Panc1 (cell line): ENCODE results near the gene WDR83. TPM values are rescaled to one million over a fixed set of nuclear protein-coding genes. Genes with fewer than 3 reads are reported as not detected.

Experiments used
- ATAC-seq: fragments of 200-7000 bp; cut with Tn5 transposase; 2 replicates; pipeline ENCODE4 v1.9.1; 2020; ENCODE audit warnings: mild to moderate bottlenecking, moderate library complexity
- BruUV-seq: library from RNA; stranded (reverse); fragments of 400-500 nt; replicated peaks from 2 replicates; lab custom pipeline; 2021; lab: Mats Ljungman, UMichigan
- CTCF ChIA-PET: fragments of 300-600 bp; sonication (Branson Sonifier 250); formaldehyde crosslinking; loops from one replicate; lab custom pipeline; 2022; ENCODE audit warnings: antibody characterized with exemption; lab: Charles Lee
- POLR2A ChIA-PET: fragments of 300-600 bp; sonication (Branson Sonifier 250); formaldehyde crosslinking; loops from one replicate; lab custom pipeline; 2022; ENCODE audit warnings: antibody characterized with exemption; lab: Charles Lee
- DNase-seq: peaks from one replicate; pipeline ENCODE4 v3.0.0-alpha.2; 2010; ENCODE audit warnings: low read depth, low spot score
- H3K27ac ChIP-seq: 2 replicates; pipeline ENCODE4 v1.5.1; 2011; ENCODE audit warnings: mild to moderate bottlenecking, low read length, inconsistent platforms
- H3K27me3 ChIP-seq: fragments of 200-500 bp; sonication (Bioruptor generic); 2 replicates; pipeline ENCODE4 v1.6.0; 2014; ENCODE audit warnings: low read length, inconsistent platforms; ENCODE audit not compliant: control insufficient read depth, insufficient read depth
- H3K36me3 ChIP-seq: fragments of 200-500 bp; sonication (Bioruptor generic); 2 replicates; pipeline ENCODE4 v1.5.1; 2014; ENCODE audit warnings: inconsistent platforms, mild to moderate bottlenecking, low read length, moderate library complexity; ENCODE audit not compliant: control insufficient read depth, insufficient read depth
- H3K4me1 ChIP-seq: 2 replicates; pipeline ENCODE4 v1.5.1; 2011; ENCODE audit warnings: inconsistent platforms, mild to moderate bottlenecking, low read length, moderate library complexity; ENCODE audit not compliant: control insufficient read depth, insufficient read depth
- H3K4me3 ChIP-seq, 2 experiments: 2 replicates each; pipeline ENCODE4 v1.5.1; 2011 to 2012; ENCODE audit warnings: low read depth in 2 of 2, low read length in 2 of 2, mild to moderate bottlenecking in 2 of 2, inconsistent platforms in 1 of 2, moderate library complexity in 1 of 2
- H3K9me3 ChIP-seq: fragments of 200-500 bp; sonication (Bioruptor generic); 2 replicates; pipeline ENCODE4 v1.5.1; 2014; ENCODE audit warnings: low read depth, mild to moderate bottlenecking, inconsistent platforms, low read length, moderate library complexity; ENCODE audit not compliant: control insufficient read depth, insufficient read depth
- CTCF ChIP-seq: fragments of 450-650 bp; IDR thresholded peaks from 2 replicates; pipeline ENCODE4 v1.5.1; 2017; ENCODE audit warnings: mild to moderate bottlenecking
- POLR2AphosphoS5 ChIP-seq: IDR thresholded peaks from 2 replicates; pipeline ENCODE4 v1.6.1; 2012; ENCODE audit warnings: mild to moderate bottlenecking, low read depth, low read length, moderate library complexity
- REST ChIP-seq, 2 experiments: IDR thresholded peaks; 2 replicates each; pipeline ENCODE4 v1.6.1; 2011 to 2012; ENCODE audit warnings: low read depth in 2 of 2, control low read depth in 1 of 2, low read length in 1 of 2, mild to moderate bottlenecking in 1 of 2, moderate library complexity in 1 of 2; ENCODE audit not compliant: insufficient read depth in 1 of 2
- SIN3A ChIP-seq: IDR thresholded peaks from 2 replicates; pipeline ENCODE4 v1.6.1; 2012; ENCODE audit warnings: low read depth, mild to moderate bottlenecking, low read length, moderate library complexity, borderline replicate concordance; ENCODE audit not compliant: insufficient read depth
- TCF7L2 ChIP-seq: IDR thresholded peaks from 2 replicates; pipeline ENCODE4 v1.6.1; 2011; ENCODE audit warnings: mild to moderate bottlenecking, low read depth, low read length, inconsistent platforms
- in situ Hi-C: cut with HindIII; loops from 2 replicates; pipeline ENCODE4 v1.10.0; 2016; ENCODE audit warnings: low sequenced_read_pairs, low pct_unique_long_range_greater_than_20kb
- intact Hi-C: fragments of 100-400 bp; cut with micrococcal nuclease; formaldehyde crosslinking; loops from one replicate; pipeline ENCODE4 v1.10.0; 2022; ENCODE audit not compliant: unreplicated experiment
- total RNA-seq: library from RNA; stranded (reverse); gene quantifications from one replicate; pipeline ENCODE4 v1.2.1, GENCODE V29; 2021; ENCODE audit not compliant: unreplicated experiment

Gene WDR83
- total RNA-seq, 1 experiment from 2014 or later = 10.8 TPM

- intact Hi-C loops = no loop called here
- BruUV-seq = no TSS peak
- TF ChIP-seq POLR2AphosphoS5 = no peak; the same call in 1 of the 2 replicates
- TF ChIP-seq TCF7L2 = no peak
- TF ChIP-seq REST (IDR thresholded peaks at IDR 0.05; ENCODE audit: insufficient read depth in 1 of 2, low read depth in 2 of 2, low read length in 1 of 2) = no peak
- no peak for TF ChIP-seq CTCF
- TF ChIP-seq SIN3A = no peak
Observed at GRCh38 chr19:12720851-12721655, 54.4 kb downstream of the WDR83 start.

GRCh38 chr19:12721656-12722565, 55.3 kb downstream of the WDR83 start:
- H3K27me3 ChIP-seq = no peaks in the 10 kb centered on the region
- TF ChIP-seq CTCF = no peak
- peaks cover 3% of the 10 kb centered on the region for H3K36me3 ChIP-seq
- TSS peak; percentile 34 for BruUV-seq
- CTCF ChIA-PET = interaction anchor here (0.9 kb wide), 1 partner anchor 38 kb away, joined by 3 read pairs; no protein-coding TSS in a partner anchor
- H3K4me1 ChIP-seq = peaks cover 5% of the 10 kb centered on the region
- ATAC-seq (peak; percentile 49), DNase-seq (no peak)
- H3K4me3 ChIP-seq = peak overlapping the region; percentile 83 to 96
- intact Hi-C loops (no loop called here), in situ Hi-C loops (no loop called here)
- POLR2A ChIA-PET = interaction anchor here (0.6 to 1.4 kb wide), 2 partner anchors 15 to 81 kb away, joined by 3 to 4 read pairs; partner anchors contain the start of gene GET3
- peak overlapping the region; percentile 98 for H3K27ac ChIP-seq
- no peaks in the 10 kb centered on the region for H3K9me3 ChIP-seq

More at GRCh38 chr19:12720851-12721655, 54.4 kb downstream of the WDR83 start:
- Histone ChIP-seq H3K4me1 (peaks cover 5% of the 10 kb centered on the region), H3K27me3 (no peaks in the 10 kb centered on the region), H3K9me3 (no peaks in the 10 kb centered on the region), H3K36me3 (peaks cover 3% of the 10 kb centered on the region), H3K4me3 (peak overlapping the region; percentile 83 to 96), H3K27ac (peak overlapping the region; percentile 98)
- ChIA-PET POLR2A (interaction anchor here (0.6 kb wide), 1 partner anchor 82 kb away, joined by 3 read pairs; no protein-coding TSS in a partner anchor), CTCF (interaction anchor here (0.9 kb wide), 1 partner anchor 39 kb away, joined by 3 read pairs; no protein-coding TSS in a partner anchor)
- peak; percentile 11; the same call in 1 of the 2 replicates for ATAC-seq
- in situ Hi-C loops = no loop called here
- DNase-seq = no peak
